Kidney epithelial cell (primary cell): Measurements from ENCODE around the gene PITPNB. TPM values are rescaled to one million over a fixed set of nuclear protein-coding genes. Genes with fewer than 3 reads are reported as not detected.

Source experiments
- DNase-seq: peaks from one replicate; pipeline ENCODE4 v3.0.0-alpha.2; 2010; ENCODE audit warnings: low read depth
- H3K27me3 ChIP-seq: 2 replicates; pipeline ENCODE4 v1.6.0; 2011; ENCODE audit warnings: low read length; ENCODE audit not compliant: control insufficient read depth, insufficient read depth
- H3K36me3 ChIP-seq: 2 replicates; pipeline ENCODE4 v1.5.1; 2011; ENCODE audit warnings: low read length; ENCODE audit not compliant: control insufficient read depth, insufficient read depth
- H3K4me3 ChIP-seq: 2 replicates; pipeline ENCODE4 v1.5.1; 2011; ENCODE audit warnings: low read depth, mild to moderate bottlenecking, control low read depth, low read length
- total RNA-seq: library from RNA; depleted of rRNA; stranded (reverse); fragments of >200 nt; gene quantifications from 2 replicates; pipeline ENCODE4 v1.2.3, GENCODE V29; 2015
- TF ChIP-seq, protein P1 (sequence below): IDR thresholded peaks from 2 replicates; pipeline ENCODE4 v1.5.1; 2011; ENCODE audit warnings: mild to moderate bottlenecking, moderate library complexity, low read length, control low read depth, inconsistent platforms; ENCODE audit not compliant: insufficient read depth, poor library complexity, severe bottlenecking

PITPNB gene
- total RNA-seq, 1 donor from 2014 or later, result 32.3 TPM

DNA sequence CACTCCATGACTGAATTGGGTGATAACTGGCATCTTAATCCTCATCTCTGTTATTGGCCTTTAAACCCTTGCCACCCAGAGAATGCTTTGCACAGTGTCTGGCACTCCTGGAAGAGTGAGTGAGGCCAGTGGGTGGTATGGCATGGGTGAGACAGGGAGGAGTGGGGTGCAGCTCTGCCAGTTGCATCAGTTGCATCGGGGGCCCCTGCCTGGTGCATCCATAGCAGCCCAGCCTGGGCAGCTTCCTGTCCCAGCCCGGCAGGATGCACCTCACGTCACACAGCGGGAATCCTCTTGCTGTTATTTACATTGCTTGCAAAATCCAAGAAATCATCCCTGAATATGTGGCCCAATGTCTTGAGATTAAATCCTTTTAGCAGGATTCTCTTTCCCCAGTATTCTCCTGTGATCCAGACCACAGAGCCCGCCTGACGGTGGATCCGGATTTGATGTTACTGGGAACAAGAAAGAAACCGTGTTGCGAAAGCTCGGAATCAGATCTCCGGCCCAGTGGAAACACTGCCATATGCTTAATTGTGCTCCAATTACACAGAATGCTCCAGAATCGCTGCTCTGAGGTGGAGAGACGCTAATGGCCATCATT lies 79.9 kb downstream of the PITPNB start:
- no peaks in the 10 kb centered on the region for H3K27me3 ChIP-seq
- TF ChIP-seq, protein P1, sequence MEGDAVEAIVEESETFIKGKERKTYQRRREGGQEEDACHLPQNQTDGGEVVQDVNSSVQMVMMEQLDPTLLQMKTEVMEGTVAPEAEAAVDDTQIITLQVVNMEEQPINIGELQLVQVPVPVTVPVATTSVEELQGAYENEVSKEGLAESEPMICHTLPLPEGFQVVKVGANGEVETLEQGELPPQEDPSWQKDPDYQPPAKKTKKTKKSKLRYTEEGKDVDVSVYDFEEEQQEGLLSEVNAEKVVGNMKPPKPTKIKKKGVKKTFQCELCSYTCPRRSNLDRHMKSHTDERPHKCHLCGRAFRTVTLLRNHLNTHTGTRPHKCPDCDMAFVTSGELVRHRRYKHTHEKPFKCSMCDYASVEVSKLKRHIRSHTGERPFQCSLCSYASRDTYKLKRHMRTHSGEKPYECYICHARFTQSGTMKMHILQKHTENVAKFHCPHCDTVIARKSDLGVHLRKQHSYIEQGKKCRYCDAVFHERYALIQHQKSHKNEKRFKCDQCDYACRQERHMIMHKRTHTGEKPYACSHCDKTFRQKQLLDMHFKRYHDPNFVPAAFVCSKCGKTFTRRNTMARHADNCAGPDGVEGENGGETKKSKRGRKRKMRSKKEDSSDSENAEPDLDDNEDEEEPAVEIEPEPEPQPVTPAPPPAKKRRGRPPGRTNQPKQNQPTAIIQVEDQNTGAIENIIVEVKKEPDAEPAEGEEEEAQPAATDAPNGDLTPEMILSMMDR, result no peak
- H3K36me3 ChIP-seq, result no peaks in the 10 kb centered on the region
- no peak overlapping the region for H3K4me3 ChIP-seq
- DNase-seq, result no peak

DNA sequence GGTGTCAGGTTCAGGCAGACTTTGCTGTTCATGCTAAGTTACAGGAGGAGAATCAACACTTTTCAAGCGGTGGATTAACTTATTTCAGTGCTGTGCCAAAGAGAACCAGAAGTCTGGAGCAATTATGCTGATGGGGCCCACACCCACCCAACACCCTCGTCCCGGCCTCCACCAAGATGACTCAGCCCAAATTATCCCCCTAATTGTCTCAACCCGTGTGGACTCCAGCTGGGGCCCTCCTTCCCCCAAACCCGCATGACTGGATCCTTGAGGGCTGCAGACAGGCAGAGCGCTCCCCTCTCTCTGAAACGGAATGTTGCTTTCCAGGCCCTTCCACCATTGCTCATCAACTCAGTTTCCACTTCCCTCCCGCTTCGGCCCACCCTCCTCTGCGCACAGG lies 82.9 kb downstream of the PITPNB start:
- DNase-seq, result no peak
- Histone ChIP-seq H3K36me3 (no peaks in the 10 kb centered on the region), H3K4me3 (no peak overlapping the region), H3K27me3 (no peaks in the 10 kb centered on the region)
- TF ChIP-seq, protein P1, result no peak

DNA sequence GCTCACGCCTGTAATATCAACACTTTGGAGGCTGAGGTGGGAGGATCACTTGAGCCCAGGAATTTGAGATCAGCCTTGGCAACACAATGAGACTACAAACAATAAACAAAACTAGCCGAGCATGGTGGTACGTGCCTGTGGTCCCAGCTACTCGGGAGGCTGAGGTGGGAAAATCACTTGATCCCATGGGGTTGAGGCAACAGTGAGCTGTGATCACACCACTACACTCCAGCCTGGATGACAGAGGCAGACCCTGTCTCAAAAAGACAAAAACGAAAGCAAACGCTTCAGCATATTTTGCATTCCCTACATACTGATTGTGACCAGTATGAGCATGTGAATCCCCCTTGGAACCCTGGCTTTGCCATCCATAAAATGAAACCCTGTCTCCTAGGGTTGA lies 83.6 kb downstream of the PITPNB start:
- no peaks in the 10 kb centered on the region for H3K36me3 ChIP-seq
- no peak for DNase-seq
- H3K27me3 ChIP-seq, result no peaks in the 10 kb centered on the region
- H3K4me3 ChIP-seq, result no peak overlapping the region
- TF ChIP-seq, protein P1, result no peak

DNA sequence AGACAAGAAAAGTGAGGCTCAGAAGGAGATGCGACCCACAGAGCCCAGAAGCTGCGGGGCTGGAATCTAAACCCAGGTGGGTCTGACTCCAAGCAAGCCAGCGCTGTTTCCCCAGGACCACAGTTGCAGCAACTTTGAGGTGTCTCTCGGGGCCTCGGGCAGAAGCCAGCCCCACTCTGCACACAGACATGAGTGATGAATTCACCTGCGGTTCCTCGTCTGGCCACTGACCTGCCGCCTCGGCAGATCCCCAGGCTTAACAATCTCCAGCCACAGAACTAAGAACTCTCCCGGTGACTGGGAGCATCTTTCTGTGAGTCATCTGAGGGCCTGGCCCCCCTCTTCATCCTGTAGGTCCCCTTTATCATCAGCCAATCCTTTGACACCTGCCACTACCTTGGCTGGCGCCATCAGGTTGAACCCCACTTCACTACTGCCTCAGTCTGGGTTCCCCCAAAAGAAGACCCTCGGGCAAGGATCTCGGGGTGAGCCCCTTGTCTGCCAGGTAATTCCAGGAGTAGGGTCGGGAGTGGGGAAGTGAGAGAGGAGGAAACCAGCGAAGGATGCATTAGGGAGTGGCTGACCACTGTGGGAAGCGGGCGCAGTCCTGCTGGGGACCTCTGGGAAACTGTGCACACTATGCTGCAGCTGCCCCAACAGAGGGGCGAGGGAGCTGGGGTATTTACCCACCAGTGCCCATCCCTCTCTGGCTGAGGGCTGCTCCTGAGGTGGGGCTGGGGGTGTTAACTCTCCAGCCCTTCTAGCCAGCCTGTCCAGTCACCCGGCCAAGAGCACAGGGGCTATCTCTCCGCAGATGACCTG lies 84.5 kb downstream of the PITPNB start:
- TF ChIP-seq, protein P1, result no peak
- DNase-seq, result no peak

DNA sequence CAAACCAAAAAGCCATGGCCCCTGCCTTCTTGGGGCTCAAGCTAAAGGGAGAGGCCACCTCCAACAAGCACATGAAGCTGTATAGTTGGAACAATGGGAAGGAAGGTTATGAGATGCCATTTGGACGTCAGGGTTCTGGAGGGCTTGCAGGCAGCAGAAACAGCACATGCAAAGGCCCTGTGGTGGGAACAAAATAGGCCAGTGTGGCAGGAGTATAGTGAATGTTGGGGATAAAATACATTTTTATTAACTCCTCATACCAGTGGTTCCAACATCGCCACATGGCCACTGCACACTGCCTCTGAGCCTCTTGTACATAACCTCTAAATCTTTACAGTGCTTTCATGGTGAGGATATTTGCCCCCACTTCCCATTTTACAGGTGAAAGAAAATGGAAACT lies 85.3 kb downstream of the PITPNB start:
- no peak for DNase-seq
- Histone ChIP-seq H3K27me3 (no peaks in the 10 kb centered on the region), H3K36me3 (no peaks in the 10 kb centered on the region), H3K4me3 (no peak overlapping the region)
- TF ChIP-seq, protein P1, result no peak

More for the DNA sequence above, 84.5 kb downstream of the PITPNB start:
- H3K27me3 ChIP-seq, result no peaks in the 10 kb centered on the region
- H3K4me3 ChIP-seq, result no peak overlapping the region
- H3K36me3 ChIP-seq, result no peaks in the 10 kb centered on the region

DNA sequence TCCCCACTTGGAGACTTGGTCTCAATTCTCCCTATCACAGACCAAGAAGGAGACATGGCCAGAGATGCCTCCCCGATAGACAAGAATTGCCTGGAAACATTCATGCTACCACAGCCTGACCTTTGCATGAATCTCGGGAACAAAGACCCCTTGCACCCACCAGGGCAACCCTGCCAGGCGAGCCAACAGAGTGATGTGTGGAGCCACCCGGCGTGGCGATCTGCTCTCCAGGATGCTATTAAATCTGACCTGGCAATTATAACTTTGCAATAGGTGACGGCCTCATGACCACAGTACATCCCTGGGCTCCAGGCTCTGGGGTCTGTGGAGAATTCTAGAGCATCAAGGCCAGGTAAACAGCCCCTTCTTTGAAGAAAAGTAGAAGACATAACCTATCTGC lies 86.5 kb downstream of the PITPNB start:
- TF ChIP-seq, protein P1, result no peak
- Histone ChIP-seq H3K27me3 (no peaks in the 10 kb centered on the region), H3K4me3 (no peak overlapping the region), H3K36me3 (no peaks in the 10 kb centered on the region)
- DNase-seq, result no peak
